Measurements from ENCODE around the gene MAML2.

Gene MAML2

DNA sequence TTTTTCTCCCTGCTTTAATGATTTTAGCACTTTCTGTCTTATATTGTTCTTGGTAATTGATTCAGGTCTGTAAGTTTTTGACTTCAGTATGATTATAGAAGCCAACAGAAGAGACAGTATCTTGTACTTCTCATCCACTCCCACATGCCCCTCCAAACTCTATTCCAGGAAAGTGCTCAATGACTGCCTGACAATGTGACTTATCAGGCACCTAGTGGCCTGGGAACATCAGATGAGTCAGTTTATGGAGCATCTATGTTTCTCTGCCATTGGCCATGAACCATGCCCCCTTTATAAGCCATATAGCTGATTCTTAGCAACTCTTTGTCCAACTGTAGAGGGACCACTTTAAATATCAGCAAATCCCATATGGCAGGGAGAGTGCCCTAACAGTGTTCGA is 239.9 kb downstream of the MAML2 start:
- no peaks in the 10 kb centered on the region for H3K27me3 ChIP-seq (ENCODE audit: insufficient read depth, low read length, poor library complexity)
- H4K20me1 ChIP-seq (ENCODE audit: insufficient read depth, low read length): no peaks in the 10 kb centered on the region
- no peaks in the 10 kb centered on the region for H3K79me2 ChIP-seq (ENCODE audit: insufficient read depth, low read length)
- H3K4me3 ChIP-seq (ENCODE audit: low read depth in 1 of 2, low read length in 2 of 2): no peak overlapping the region
- H3K9ac ChIP-seq (ENCODE audit: low read depth, low read length): no peak overlapping the region
- H3K27ac ChIP-seq (ENCODE audit: low read length): no peak overlapping the region
- ATAC-seq (ENCODE audit: insufficient read depth, low read depth) (no peak), DNase-seq (no peak)
- H2AFZ ChIP-seq (ENCODE audit: low read depth, low read length): no peak overlapping the region
- H3K4me1 ChIP-seq (ENCODE audit: insufficient read depth, low read length): no peaks in the 10 kb centered on the region
- H3K36me3 ChIP-seq (ENCODE audit: insufficient read depth, low read length): no peaks in the 10 kb centered on the region
- H3K4me2 ChIP-seq (ENCODE audit: insufficient read depth, low read length): no peak overlapping the region
- TF ChIP-seq, protein P1, sequence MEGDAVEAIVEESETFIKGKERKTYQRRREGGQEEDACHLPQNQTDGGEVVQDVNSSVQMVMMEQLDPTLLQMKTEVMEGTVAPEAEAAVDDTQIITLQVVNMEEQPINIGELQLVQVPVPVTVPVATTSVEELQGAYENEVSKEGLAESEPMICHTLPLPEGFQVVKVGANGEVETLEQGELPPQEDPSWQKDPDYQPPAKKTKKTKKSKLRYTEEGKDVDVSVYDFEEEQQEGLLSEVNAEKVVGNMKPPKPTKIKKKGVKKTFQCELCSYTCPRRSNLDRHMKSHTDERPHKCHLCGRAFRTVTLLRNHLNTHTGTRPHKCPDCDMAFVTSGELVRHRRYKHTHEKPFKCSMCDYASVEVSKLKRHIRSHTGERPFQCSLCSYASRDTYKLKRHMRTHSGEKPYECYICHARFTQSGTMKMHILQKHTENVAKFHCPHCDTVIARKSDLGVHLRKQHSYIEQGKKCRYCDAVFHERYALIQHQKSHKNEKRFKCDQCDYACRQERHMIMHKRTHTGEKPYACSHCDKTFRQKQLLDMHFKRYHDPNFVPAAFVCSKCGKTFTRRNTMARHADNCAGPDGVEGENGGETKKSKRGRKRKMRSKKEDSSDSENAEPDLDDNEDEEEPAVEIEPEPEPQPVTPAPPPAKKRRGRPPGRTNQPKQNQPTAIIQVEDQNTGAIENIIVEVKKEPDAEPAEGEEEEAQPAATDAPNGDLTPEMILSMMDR (IDR thresholded peaks at IDR 0.05; ENCODE audit: borderline replicate concordance, extremely low read depth, low read length, poor library complexity, severe bottlenecking): no peak
- no peak for TF ChIP-seq EZH2 (IDR thresholded peaks at IDR 0.05; ENCODE audit: borderline replicate concordance, low read depth, low read length, severe bottlenecking)
- no peaks in the 10 kb centered on the region for H3K9me3 ChIP-seq (ENCODE audit: insufficient read depth, low read length, severe bottlenecking)

DNA sequence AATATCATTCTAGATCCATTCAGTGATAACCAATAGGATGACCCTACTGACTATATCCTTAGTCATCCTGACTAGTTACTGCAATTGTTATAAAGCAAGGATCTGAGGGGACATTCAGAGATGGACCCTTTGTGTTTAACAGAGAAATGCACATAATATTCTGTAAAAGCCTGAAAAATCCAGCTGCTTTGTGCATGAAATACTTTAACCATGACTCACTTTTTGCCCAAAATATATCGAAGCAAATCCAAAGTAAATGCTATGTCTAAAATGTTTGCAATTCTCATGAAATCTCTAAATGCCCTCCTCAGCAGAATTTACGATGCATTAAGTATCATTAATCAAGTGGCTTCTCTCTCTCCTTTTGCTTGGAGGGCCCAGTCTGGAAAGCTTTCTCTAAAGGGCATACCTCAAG is 240.3 kb downstream of the MAML2 start:
- no peak overlapping the region for H3K4me3 ChIP-seq (ENCODE audit: low read depth in 1 of 2, low read length in 2 of 2)
- no peak overlapping the region for H2AFZ ChIP-seq (ENCODE audit: low read depth, low read length)
- ATAC-seq (ENCODE audit: insufficient read depth, low read depth): no peak
- H3K4me1 ChIP-seq (ENCODE audit: insufficient read depth, low read length): no peaks in the 10 kb centered on the region
- TF ChIP-seq, protein P1 (IDR thresholded peaks at IDR 0.05; ENCODE audit: borderline replicate concordance, extremely low read depth, low read length, poor library complexity, severe bottlenecking): no peak
- TF ChIP-seq EZH2 (IDR thresholded peaks at IDR 0.05; ENCODE audit: borderline replicate concordance, low read depth, low read length, severe bottlenecking): no peak
- H3K4me2 ChIP-seq (ENCODE audit: insufficient read depth, low read length): no peak overlapping the region
- H3K79me2 ChIP-seq (ENCODE audit: insufficient read depth, low read length): no peaks in the 10 kb centered on the region
- H3K27ac ChIP-seq (ENCODE audit: low read length): no peak overlapping the region
- no peak for DNase-seq
- no peaks in the 10 kb centered on the region for H3K9me3 ChIP-seq (ENCODE audit: insufficient read depth, low read length, severe bottlenecking)
- H3K27me3 ChIP-seq (ENCODE audit: insufficient read depth, low read length, poor library complexity): no peaks in the 10 kb centered on the region
- no peak overlapping the region for H3K9ac ChIP-seq (ENCODE audit: low read depth, low read length)
- H4K20me1 ChIP-seq (ENCODE audit: insufficient read depth, low read length): no peaks in the 10 kb centered on the region
- no peaks in the 10 kb centered on the region for H3K36me3 ChIP-seq (ENCODE audit: insufficient read depth, low read length)

DNA sequence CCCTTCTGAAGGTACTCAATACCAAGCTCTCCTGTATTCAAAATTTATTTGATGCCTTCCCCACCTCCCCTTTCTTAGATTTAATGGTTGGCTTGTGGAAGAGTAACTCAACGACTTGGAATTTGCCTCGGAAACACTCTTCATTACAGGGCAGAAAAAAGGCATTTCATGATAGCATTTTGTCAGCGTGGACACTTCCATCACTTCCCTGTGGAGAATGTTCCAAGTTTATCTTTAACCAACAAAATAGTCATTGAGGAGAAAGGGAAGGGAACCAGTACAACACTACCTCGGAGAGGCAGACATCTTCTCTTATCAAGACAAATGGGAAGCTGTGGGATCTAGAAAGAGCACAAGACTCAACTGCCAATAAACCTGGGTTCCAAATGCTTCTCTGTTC is 241.8 kb downstream of the MAML2 start:
- no peak for DNase-seq

More for the DNA sequence above, 241.8 kb downstream of the MAML2 start:
- Histone ChIP-seq H2AFZ (ENCODE audit: low read depth, low read length) (no peak overlapping the region), H3K4me2 (ENCODE audit: insufficient read depth, low read length) (no peak overlapping the region), H3K36me3 (ENCODE audit: insufficient read depth, low read length) (no peaks in the 10 kb centered on the region), H3K9ac (ENCODE audit: low read depth, low read length) (no peak overlapping the region), H3K4me3 (ENCODE audit: low read depth in 1 of 2, low read length in 2 of 2) (no peak overlapping the region), H3K27ac (ENCODE audit: low read length) (no peak overlapping the region), H3K27me3 (ENCODE audit: insufficient read depth, low read length, poor library complexity) (no peaks in the 10 kb centered on the region), H3K9me3 (ENCODE audit: insufficient read depth, low read length, severe bottlenecking) (no peaks in the 10 kb centered on the region), H3K79me2 (ENCODE audit: insufficient read depth, low read length) (no peaks in the 10 kb centered on the region), H3K4me1 (ENCODE audit: insufficient read depth, low read length) (no peaks in the 10 kb centered on the region), H4K20me1 (ENCODE audit: insufficient read depth, low read length) (no peaks in the 10 kb centered on the region)
- no peak for ATAC-seq (ENCODE audit: insufficient read depth, low read depth)
- TF ChIP-seq EZH2 (IDR thresholded peaks at IDR 0.05; ENCODE audit: borderline replicate concordance, low read depth, low read length, severe bottlenecking): no peak
- TF ChIP-seq, protein P1 (IDR thresholded peaks at IDR 0.05; ENCODE audit: borderline replicate concordance, extremely low read depth, low read length, poor library complexity, severe bottlenecking): no peak

All from DND-41 (cell line).